ENCODE results near the gene CCDC110.
"Not testable (repeated sequence)": the region's sequence is repeated elsewhere in the genome, so short reads cannot be mapped to it uniquely, and the experiment has no call there.

DNA sequence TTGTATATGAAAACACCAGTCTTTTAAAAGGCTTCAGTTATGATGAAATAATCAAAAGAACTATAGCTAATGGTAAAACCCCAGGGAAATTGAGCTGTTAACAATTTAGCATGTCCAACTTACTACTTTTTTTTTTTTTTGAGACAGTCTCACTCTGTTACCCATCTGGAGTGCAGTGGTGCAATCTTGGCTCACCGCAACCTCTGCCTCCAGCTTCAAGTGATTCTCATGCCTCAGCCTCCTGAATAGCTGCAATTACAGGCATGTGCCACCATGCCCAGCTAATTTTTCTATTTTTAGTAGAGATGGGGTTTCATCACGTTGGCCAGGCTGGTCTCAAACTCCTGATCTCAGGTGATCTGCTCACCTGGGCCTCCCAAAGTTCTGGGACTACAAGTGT, 39.7 kb upstream of the CCDC110 start:
- TF ChIP-seq, protein P1, sequence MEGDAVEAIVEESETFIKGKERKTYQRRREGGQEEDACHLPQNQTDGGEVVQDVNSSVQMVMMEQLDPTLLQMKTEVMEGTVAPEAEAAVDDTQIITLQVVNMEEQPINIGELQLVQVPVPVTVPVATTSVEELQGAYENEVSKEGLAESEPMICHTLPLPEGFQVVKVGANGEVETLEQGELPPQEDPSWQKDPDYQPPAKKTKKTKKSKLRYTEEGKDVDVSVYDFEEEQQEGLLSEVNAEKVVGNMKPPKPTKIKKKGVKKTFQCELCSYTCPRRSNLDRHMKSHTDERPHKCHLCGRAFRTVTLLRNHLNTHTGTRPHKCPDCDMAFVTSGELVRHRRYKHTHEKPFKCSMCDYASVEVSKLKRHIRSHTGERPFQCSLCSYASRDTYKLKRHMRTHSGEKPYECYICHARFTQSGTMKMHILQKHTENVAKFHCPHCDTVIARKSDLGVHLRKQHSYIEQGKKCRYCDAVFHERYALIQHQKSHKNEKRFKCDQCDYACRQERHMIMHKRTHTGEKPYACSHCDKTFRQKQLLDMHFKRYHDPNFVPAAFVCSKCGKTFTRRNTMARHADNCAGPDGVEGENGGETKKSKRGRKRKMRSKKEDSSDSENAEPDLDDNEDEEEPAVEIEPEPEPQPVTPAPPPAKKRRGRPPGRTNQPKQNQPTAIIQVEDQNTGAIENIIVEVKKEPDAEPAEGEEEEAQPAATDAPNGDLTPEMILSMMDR (IDR thresholded peaks at IDR 0.05): not testable (repeated sequence)
- not testable (repeated sequence) for TF ChIP-seq POLR2A (IDR thresholded peaks at IDR 0.05; ENCODE audit: low read length); EP300 (IDR thresholded peaks at IDR 0.05); MAZ (IDR thresholded peaks at IDR 0.05; ENCODE audit: borderline replicate concordance, low read depth, low read length); MYC (IDR thresholded peaks at IDR 0.05; ENCODE audit: borderline replicate concordance, low read length)
- TF ChIP-seq, protein P2, sequence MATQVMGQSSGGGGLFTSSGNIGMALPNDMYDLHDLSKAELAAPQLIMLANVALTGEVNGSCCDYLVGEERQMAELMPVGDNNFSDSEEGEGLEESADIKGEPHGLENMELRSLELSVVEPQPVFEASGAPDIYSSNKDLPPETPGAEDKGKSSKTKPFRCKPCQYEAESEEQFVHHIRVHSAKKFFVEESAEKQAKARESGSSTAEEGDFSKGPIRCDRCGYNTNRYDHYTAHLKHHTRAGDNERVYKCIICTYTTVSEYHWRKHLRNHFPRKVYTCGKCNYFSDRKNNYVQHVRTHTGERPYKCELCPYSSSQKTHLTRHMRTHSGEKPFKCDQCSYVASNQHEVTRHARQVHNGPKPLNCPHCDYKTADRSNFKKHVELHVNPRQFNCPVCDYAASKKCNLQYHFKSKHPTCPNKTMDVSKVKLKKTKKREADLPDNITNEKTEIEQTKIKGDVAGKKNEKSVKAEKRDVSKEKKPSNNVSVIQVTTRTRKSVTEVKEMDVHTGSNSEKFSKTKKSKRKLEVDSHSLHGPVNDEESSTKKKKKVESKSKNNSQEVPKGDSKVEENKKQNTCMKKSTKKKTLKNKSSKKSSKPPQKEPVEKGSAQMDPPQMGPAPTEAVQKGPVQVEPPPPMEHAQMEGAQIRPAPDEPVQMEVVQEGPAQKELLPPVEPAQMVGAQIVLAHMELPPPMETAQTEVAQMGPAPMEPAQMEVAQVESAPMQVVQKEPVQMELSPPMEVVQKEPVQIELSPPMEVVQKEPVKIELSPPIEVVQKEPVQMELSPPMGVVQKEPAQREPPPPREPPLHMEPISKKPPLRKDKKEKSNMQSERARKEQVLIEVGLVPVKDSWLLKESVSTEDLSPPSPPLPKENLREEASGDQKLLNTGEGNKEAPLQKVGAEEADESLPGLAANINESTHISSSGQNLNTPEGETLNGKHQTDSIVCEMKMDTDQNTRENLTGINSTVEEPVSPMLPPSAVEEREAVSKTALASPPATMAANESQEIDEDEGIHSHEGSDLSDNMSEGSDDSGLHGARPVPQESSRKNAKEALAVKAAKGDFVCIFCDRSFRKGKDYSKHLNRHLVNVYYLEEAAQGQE (IDR thresholded peaks at IDR 0.05): not testable (repeated sequence)
